HG02938 (cell line): ENCODE results near the gene AMIGO3.

Experiments used
- ATAC-seq: cut with Tn5 transposase; IDR thresholded peaks from one replicate; pipeline ENCODE4 v1.9.1; 2021; ENCODE audit warnings: mild to moderate bottlenecking, moderate library complexity; ENCODE audit not compliant: unreplicated experiment

AMIGO3 gene

DNA sequence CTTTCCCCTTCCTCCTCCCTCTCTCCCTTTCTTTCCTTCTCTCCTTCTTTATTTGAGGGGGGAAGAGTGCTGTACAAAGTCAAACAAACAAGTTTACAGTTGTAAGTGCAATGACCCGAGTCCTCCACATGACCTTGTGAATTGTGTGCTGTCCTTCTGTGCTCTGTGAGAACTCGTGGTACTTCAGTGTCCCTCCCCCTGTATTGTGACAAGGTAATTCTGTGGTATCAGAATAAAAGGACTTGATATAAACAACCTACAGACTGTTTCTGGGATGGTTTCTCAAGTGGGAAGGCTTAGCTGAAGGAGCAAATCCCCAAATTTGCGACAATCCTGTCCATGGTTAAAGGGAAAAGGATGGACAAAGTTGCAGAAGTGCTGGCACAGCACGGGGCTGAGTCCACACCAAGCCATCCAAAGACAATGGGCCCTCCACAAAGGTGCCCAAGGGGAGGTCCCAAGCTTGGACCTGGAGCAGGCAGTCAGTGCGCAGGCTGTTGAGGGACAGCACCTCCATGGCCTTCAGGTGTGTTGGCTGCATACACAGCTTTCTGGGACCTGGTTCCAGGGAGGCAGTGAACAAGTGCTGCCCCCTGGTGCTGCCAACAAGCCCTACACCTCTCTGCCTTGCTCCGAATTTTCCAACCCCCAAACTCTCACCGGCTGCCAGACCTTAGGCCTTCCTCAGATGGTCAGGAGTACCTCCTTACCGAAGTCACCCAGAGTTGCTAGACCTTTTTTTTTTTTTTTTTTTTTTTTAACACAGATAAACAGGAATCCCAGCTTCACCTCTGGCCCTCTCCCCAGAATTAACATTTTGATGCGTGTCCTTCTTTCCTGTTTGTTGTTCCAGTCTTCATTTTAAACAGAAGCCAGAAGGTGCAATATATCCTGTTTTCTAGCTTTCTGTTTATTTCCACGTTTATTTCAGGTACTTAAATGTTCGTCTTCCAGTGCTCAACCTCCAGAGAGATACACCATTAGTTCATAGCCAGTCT, 47.9 kb downstream of the AMIGO3 start:
- no peak for ATAC-seq

DNA sequence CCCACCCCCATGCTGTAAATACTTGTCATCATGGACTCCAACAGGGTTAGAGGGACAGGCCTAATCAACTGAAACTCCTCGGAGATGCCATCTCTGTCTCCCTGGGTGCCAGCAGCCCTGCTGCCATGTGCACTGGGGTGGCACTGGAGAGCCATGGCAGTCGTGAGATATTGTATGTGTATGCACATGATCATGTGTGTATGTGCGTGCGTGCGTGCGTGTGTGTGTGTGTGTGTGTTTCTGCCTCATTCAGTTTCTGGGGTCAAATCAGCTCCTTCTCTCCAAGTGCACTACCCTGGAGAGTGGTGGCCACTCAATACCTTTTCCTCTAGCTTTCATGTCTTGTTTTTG, 48.6 kb downstream of the AMIGO3 start:
- no peak for ATAC-seq

GRCh38 chr3:49669352-49669751, 50.1 kb downstream of the AMIGO3 start:
- ATAC-seq: no peak

DNA sequence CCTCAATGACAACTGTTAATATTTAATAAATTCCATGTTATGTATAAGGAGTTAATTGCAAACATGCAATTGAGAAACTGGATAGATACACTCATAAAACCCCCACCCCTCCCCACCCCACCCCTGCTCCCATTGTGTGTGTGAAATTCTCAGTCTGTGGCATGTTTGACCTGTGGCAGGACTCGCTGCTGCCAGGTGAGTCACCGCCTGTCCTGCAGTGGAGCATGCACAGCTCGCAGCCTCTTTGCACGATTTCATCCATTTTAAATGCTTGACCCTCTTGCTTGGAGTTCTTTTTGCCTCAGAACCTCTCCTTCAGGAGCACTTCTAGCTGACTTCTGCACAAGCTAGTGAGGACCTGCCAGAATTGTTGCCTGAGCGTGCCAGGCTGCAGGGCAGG, 50.6 kb downstream of the AMIGO3 start:
- no peak for ATAC-seq

DNA sequence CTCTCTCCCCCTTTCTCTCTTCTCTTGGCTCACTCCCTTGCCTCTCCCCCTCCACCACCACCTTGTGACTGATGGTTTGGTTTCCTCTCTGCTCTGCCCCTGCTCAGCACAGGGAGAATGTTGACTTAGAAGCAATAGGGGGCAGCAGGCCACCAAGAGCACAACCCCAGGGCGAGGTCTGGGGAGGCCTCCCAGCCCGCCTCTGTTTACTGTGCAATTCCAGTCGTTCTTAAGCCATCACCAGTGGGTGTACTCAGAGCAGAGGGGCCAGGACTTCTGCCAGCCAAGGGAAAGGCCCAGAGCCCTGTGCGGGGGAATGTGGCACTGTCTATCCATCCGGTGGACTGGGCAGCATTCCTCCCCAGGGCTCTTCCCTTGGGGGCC, 51.1 kb downstream of the AMIGO3 start:
- no peak for ATAC-seq

- ATAC-seq: no peak
These were observed 51.6 kb downstream of the AMIGO3 start for GRCh38 chr3:49667701-49668413.
